MCF 10A (cell line): ENCODE measurements around the gene CXCL12. TPM values are rescaled to one million over a fixed set of nuclear protein-coding genes. Genes with fewer than 3 reads are reported as not detected.

Experiments used
- BruUV-seq: library from RNA; stranded (reverse); fragments of 400-500 nt; replicated peaks from 2 replicates; lab custom pipeline; 2021; lab: Mats Ljungman, UMichigan
- CTCF ChIA-PET: fragments of 300-600 bp; sonication (Branson Sonifier 250); formaldehyde crosslinking; extraction: SDS; loops from one replicate; lab custom pipeline; 2021; ENCODE audit warnings: antibody characterized with exemption, inconsistent platforms; lab: Yijun Ruan, JAX
- POLR2A ChIA-PET: fragments of 300-600, 350-650 bp; sonication (Branson Sonifier 250); formaldehyde crosslinking; extraction: SDS; loops from one replicate; lab custom pipeline; 2020; ENCODE audit warnings: antibody characterized with exemption, inconsistent platforms; lab: Yijun Ruan, JAX
- DNase-seq: peaks from one replicate; pipeline ENCODE4 v3.0.0-alpha.2; 2018; ENCODE audit not compliant: unreplicated experiment
- H3K27ac Mint-ChIP-seq: one replicate; pipeline ENCODE4 v1.8.0; 2022; ENCODE audit warnings: mild to moderate bottlenecking, low read depth, mixed read lengths; ENCODE audit not compliant: unreplicated experiment
- H3K27me3 Mint-ChIP-seq: one replicate; pipeline ENCODE4 v1.8.0; 2022; ENCODE audit warnings: mixed read lengths; ENCODE audit not compliant: insufficient read depth, unreplicated experiment
- H3K36me3 Mint-ChIP-seq: one replicate; pipeline ENCODE4 v1.8.0; 2022; ENCODE audit warnings: mild to moderate bottlenecking, moderate library complexity, mixed read lengths; ENCODE audit not compliant: insufficient read depth, unreplicated experiment
- H3K4me1 Mint-ChIP-seq: one replicate; pipeline ENCODE4 v1.8.0; 2022; ENCODE audit warnings: mixed read lengths; ENCODE audit not compliant: insufficient read depth, unreplicated experiment
- H3K4me3 Mint-ChIP-seq: one replicate; pipeline ENCODE4 v1.8.0; 2022; ENCODE audit warnings: mild to moderate bottlenecking, moderate library complexity, mixed read lengths; ENCODE audit not compliant: unreplicated experiment
- H3K9me3 Mint-ChIP-seq: one replicate; pipeline ENCODE4 v1.8.0; 2022; ENCODE audit warnings: mixed read lengths; ENCODE audit not compliant: unreplicated experiment
- intact Hi-C: fragments of 100-400 bp; cut with micrococcal nuclease; formaldehyde crosslinking; loops from 2 replicates; pipeline ENCODE4 v1.14.1; 2022
- total RNA-seq: library from RNA; stranded (reverse); gene quantifications from 2 replicates; pipeline ENCODE4 v1.2.3, GENCODE V29; 2022
- TF ChIP-seq, protein P1 (sequence below): fragments of 200-600 bp; IDR thresholded peaks from one replicate; pipeline ENCODE4 v1.8.0; 2022; ENCODE audit warnings: antibody characterized with exemption, mild to moderate bottlenecking; ENCODE audit not compliant: unreplicated experiment

Gene CXCL12
- total RNA-seq, 1 experiment from 2014 or later: not detected

DNA sequence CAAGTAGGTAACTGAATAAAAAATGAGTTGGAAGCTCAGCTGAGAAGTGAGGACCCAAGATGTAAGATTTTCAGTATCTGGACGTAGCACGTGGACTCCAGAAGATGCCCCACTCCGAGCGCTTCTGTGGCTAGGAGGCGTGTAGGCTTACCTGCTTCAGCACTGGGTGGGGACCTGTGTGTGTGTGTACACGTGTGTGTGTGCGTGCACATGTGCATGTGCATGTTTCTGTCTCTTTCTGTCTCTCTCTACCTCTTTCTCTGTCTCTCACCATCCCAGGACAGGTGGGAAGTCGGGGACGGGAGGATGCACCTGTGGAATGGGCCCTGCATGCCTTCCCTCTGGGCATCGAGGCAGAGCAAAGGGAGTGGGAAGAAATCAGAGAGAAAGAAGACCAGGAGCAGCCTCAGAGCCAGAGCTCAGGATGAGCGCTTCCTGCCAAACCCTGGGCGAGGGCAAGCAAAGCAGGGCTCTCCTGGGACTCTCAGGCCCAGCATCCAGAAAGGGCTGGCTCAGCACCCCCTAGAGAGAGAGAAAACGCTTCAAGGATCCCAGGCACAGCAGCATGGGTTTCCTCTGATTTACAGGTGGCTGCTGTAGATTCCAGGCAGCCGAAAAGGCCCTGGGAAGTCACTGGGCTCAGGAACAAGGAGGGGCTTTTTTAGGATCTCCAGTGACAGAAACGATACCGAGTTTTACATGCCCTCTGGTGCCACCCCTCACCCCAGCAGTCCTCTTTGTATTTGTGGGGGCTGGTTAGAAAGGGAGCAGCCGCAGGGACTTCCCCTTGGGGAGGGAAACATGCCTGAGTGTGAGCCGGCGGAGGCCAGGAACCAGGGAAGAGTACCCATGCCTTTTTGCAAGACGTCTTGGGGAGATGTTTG, 28.5 kb downstream of the CXCL12 start:
- CTCF ChIA-PET: interaction anchor here (0.7 kb wide), 1 partner anchor 682 kb away, joined by 3 read pairs; no protein-coding TSS in a partner anchor
- no peaks in the 10 kb centered on the region for H3K9me3 Mint-ChIP-seq
- H3K27me3 Mint-ChIP-seq: peaks cover 64% of the 10 kb centered on the region

DNA sequence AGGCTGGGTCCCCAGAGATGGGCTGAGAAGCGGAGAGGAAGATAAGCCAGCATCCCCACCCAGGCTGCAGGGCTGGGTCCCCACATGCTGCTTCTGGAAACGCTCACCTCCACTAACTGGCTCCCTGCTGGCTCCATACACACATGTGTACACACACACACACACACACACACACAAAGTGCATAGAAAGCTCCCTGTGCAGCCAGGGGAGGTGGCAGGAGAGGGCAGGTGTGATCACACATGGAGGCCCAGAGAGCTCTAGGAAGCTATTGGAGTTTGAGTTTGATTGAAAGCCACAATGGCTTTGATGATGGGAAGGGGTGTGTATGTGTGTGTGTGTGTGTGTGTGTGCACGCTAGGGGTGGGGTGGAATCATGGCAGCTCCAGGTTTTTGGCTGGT, 29.3 kb downstream of the CXCL12 start:
- H3K27ac Mint-ChIP-seq: no peak overlapping the region
- CTCF ChIA-PET: interaction anchor here (0.7 kb wide), 1 partner anchor 681 kb away, joined by 3 read pairs; no protein-coding TSS in a partner anchor
- H3K4me3 Mint-ChIP-seq: no peak overlapping the region
- TF ChIP-seq, protein P1, sequence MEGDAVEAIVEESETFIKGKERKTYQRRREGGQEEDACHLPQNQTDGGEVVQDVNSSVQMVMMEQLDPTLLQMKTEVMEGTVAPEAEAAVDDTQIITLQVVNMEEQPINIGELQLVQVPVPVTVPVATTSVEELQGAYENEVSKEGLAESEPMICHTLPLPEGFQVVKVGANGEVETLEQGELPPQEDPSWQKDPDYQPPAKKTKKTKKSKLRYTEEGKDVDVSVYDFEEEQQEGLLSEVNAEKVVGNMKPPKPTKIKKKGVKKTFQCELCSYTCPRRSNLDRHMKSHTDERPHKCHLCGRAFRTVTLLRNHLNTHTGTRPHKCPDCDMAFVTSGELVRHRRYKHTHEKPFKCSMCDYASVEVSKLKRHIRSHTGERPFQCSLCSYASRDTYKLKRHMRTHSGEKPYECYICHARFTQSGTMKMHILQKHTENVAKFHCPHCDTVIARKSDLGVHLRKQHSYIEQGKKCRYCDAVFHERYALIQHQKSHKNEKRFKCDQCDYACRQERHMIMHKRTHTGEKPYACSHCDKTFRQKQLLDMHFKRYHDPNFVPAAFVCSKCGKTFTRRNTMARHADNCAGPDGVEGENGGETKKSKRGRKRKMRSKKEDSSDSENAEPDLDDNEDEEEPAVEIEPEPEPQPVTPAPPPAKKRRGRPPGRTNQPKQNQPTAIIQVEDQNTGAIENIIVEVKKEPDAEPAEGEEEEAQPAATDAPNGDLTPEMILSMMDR: no peak
- H3K4me1 Mint-ChIP-seq: peaks cover 9% of the 10 kb centered on the region
- peaks cover 64% of the 10 kb centered on the region for H3K27me3 Mint-ChIP-seq
- no TSS peak for BruUV-seq
- H3K36me3 Mint-ChIP-seq: no peaks in the 10 kb centered on the region
- DNase-seq: no peak
- POLR2A ChIA-PET: no interaction called here
- H3K9me3 Mint-ChIP-seq: no peaks in the 10 kb centered on the region
- intact Hi-C loops: no loop called here

More for the DNA sequence above, 28.5 kb downstream of the CXCL12 start:
- H3K36me3 Mint-ChIP-seq: no peaks in the 10 kb centered on the region
- intact Hi-C loops: no loop called here
- H3K4me3 Mint-ChIP-seq: no peak overlapping the region
- POLR2A ChIA-PET: no interaction called here
- BruUV-seq: no TSS peak
- no peak for DNase-seq
- H3K27ac Mint-ChIP-seq: no peak overlapping the region
- H3K4me1 Mint-ChIP-seq: peaks cover 9% of the 10 kb centered on the region
- TF ChIP-seq, protein P1: no peak

DNA sequence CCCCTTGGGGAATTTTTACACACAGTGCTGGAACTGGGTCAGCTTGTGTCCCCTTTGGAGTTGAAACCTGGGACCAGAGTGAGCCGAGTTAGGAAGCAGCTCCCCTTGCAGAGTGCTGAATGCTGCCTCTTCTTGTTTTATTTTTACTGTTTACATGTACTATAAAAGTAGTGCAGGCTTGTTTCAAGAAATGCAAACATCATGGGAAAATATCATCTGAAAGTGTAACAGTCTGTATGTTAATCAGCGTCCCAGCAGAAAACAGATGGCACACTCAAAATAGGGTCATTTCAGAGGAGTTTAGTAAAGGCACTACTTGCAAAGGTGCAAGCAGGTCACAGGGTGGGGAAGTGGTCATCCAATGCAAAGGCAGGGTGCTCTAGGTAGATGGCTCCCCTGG, 30.1 kb downstream of the CXCL12 start:
- intact Hi-C loops: no loop called here
- CTCF ChIA-PET: interaction anchor here (0.6 kb wide), 1 partner anchor 236 kb away, joined by 4 read pairs; no protein-coding TSS in a partner anchor
- POLR2A ChIA-PET: no interaction called here
- no TSS peak for BruUV-seq
- no peaks in the 10 kb centered on the region for H3K36me3 Mint-ChIP-seq
- no peak overlapping the region for H3K4me3 Mint-ChIP-seq
- no peak for DNase-seq
- peaks cover 9% of the 10 kb centered on the region for H3K4me1 Mint-ChIP-seq
- no peaks in the 10 kb centered on the region for H3K9me3 Mint-ChIP-seq
- TF ChIP-seq, protein P1: no peak
- peaks cover 58% of the 10 kb centered on the region for H3K27me3 Mint-ChIP-seq
- no peak overlapping the region for H3K27ac Mint-ChIP-seq

DNA sequence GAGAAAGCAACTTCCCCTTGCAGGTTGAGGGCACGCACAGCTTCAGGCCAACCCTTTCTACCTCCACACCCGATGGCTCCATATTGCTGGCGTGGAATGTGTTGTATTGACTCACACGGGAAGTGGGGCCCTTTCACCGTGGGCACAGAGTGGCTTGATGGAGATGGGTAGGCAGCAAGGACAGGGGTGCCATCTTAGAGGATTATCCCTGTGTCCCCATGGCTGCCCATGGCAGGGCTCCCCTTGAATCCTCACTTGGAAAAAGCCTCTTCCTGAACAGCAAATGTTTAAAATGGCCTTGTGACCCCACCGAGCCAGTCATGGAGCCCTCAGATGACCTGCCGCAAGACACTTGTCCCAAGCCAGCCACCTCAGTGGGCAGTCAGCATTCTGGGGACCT, 31.2 kb downstream of the CXCL12 start:
- Mint-ChIP-seq H3K4me3 (no peak overlapping the region), H3K27ac (no peak overlapping the region), H3K36me3 (no peaks in the 10 kb centered on the region), H3K27me3 (peaks cover 47% of the 10 kb centered on the region), H3K4me1 (peaks cover 9% of the 10 kb centered on the region), H3K9me3 (no peaks in the 10 kb centered on the region)
- DNase-seq: no peak
- POLR2A ChIA-PET: no interaction called here
- intact Hi-C loops: no loop called here
- BruUV-seq: no TSS peak
- CTCF ChIA-PET: no interaction called here
- TF ChIP-seq, protein P1: no peak
